Measurements from ENCODE around the gene AKAP13. TPM values are rescaled to one million over a fixed set of nuclear protein-coding genes. Genes with fewer than 3 reads are reported as not detected.

AKAP13 gene
- polyA plus RNA-seq, 3 donors: 47.9 to 99.7 (median 92.6) TPM

- no peaks in the 10 kb centered on the region for H3K27me3 ChIP-seq (ENCODE audit: control insufficient read depth in 2 of 2, insufficient read depth in 2 of 2, low read length in 2 of 2)
- H3K9me3 Mint-ChIP-seq: no peaks in the 10 kb centered on the region
- peaks cover 14 to 19% of the 10 kb centered on the region in 2 donors for H3K4me1 ChIP-seq (ENCODE audit: control insufficient read depth in 1 of 2, insufficient read depth in 2 of 2, low read length in 2 of 2)
- no peaks in the 10 kb centered on the region for H3K9me3 ChIP-seq (replicated peaks in 1 of 2; ENCODE audit: control insufficient read depth in 1 of 2, insufficient read depth in 1 of 2, low read length in 2 of 2)
- H2AFZ ChIP-seq (ENCODE audit: insufficient read depth, low read depth, low read length, poor library complexity, severe bottlenecking): no peak overlapping the region
- no peaks in the 10 kb centered on the region for H3K36me3 ChIP-seq (replicated peaks in 1 of 2; ENCODE audit: control insufficient read depth in 1 of 2, insufficient read depth in 2 of 2, low read length in 2 of 2)
- intact Hi-C loops (cut with micrococcal nuclease): loop anchor here in 1 of 2 donors (10.0 kb wide), 1 partner anchor 52 kb away; no protein-coding TSS in a partner anchor
- H3K4me2 ChIP-seq (replicated peaks; ENCODE audit: extremely low read depth, low read length, poor library complexity, severe bottlenecking): no peak overlapping the region
- H3K4me3 Mint-ChIP-seq: no peak overlapping the region
- WGBS (ENCODE audit: insufficient coverage): 100% methylated on average over 1 of the region's 2 CpGs
- no peak overlapping the region for H3K27ac Mint-ChIP-seq
- no peak for DNase-seq
- peaks cover 40% of the 10 kb centered on the region for H3K4me1 Mint-ChIP-seq
- no peak overlapping the region for H3K9ac ChIP-seq (ENCODE audit: insufficient read depth, low read length, poor library complexity, severe bottlenecking)
- peaks cover 10% of the 10 kb centered on the region for H3K79me2 ChIP-seq (ENCODE audit: insufficient read depth, low read length)
- no peak overlapping the region for H3K4me3 ChIP-seq (replicated peaks in 1 of 3; ENCODE audit: low read depth in 2 of 3, low read length in 3 of 3)
- peaks cover 8% of the 10 kb centered on the region for H4K20me1 ChIP-seq (ENCODE audit: insufficient read depth, low read length)
- TF ChIP-seq CTCF (IDR thresholded peaks at IDR 0.05): no peak
- peaks cover 0 to 2% (median 0%) of the 10 kb centered on the region in 3 donors for H3K27me3 Mint-ChIP-seq (ENCODE audit: low read depth in 3 of 3)
- peaks cover 0 to 2% of the 10 kb centered on the region in 2 donors for H3K36me3 Mint-ChIP-seq
- no peak overlapping the region for H3K27ac ChIP-seq (ENCODE audit: low read depth in 1 of 2, low read length in 2 of 2)
These were observed 96.7 kb downstream of the AKAP13 start for GRCh38 chr15:85477061-85477460.

- Mint-ChIP-seq H3K36me3 (peaks cover 0 to 2% of the 10 kb centered on the region in 2 donors), H3K27ac (peak overlapping the region in 1 of 7 donors; percentile 18), H3K4me1 (peaks cover 46% of the 10 kb centered on the region), H3K27me3 (ENCODE audit: low read depth in 3 of 3) (peaks cover 0 to 2% (median 0%) of the 10 kb centered on the region in 3 donors), H3K9me3 (no peaks in the 10 kb centered on the region), H3K4me3 (no peak overlapping the region)
- H3K27ac ChIP-seq (ENCODE audit: low read depth in 1 of 2, low read length in 2 of 2): no peak overlapping the region
- TF ChIP-seq CTCF (IDR thresholded peaks at IDR 0.05): no peak
- H3K9ac ChIP-seq (ENCODE audit: insufficient read depth, low read length, poor library complexity, severe bottlenecking): no peak overlapping the region
- H3K27me3 ChIP-seq (ENCODE audit: control insufficient read depth in 2 of 2, insufficient read depth in 2 of 2, low read length in 2 of 2): no peaks in the 10 kb centered on the region
- no peak overlapping the region for H3K4me3 ChIP-seq (replicated peaks in 1 of 3; ENCODE audit: low read depth in 2 of 3, low read length in 3 of 3)
- intact Hi-C loops (cut with micrococcal nuclease): loop anchor here in 1 of 2 donors (10.0 kb wide), 1 partner anchor 53 kb away; no protein-coding TSS in a partner anchor
- H3K4me1 ChIP-seq (ENCODE audit: control insufficient read depth in 1 of 2, insufficient read depth in 2 of 2, low read length in 2 of 2): peaks cover 18 to 21% of the 10 kb centered on the region in 2 donors
- peaks cover 10% of the 10 kb centered on the region for H3K79me2 ChIP-seq (ENCODE audit: insufficient read depth, low read length)
- peaks cover 8% of the 10 kb centered on the region for H4K20me1 ChIP-seq (ENCODE audit: insufficient read depth, low read length)
- no peak overlapping the region for H3K4me2 ChIP-seq (replicated peaks; ENCODE audit: extremely low read depth, low read length, poor library complexity, severe bottlenecking)
- no peak overlapping the region for H2AFZ ChIP-seq (ENCODE audit: insufficient read depth, low read depth, low read length, poor library complexity, severe bottlenecking)
- WGBS (ENCODE audit: insufficient coverage): 85% methylated on average over 4 of the region's 4 CpGs
- no peaks in the 10 kb centered on the region for H3K36me3 ChIP-seq (replicated peaks in 1 of 2; ENCODE audit: control insufficient read depth in 1 of 2, insufficient read depth in 2 of 2, low read length in 2 of 2)
- no peaks in the 10 kb centered on the region for H3K9me3 ChIP-seq (replicated peaks in 1 of 2; ENCODE audit: control insufficient read depth in 1 of 2, insufficient read depth in 1 of 2, low read length in 2 of 2)
- peak in 1 of 3 donors; percentile 8 for DNase-seq
These were observed 97.3 kb downstream of the AKAP13 start for GRCh38 chr15:85477730-85478129.
